IPS-18c (cell line): ENCODE data around the gene C19orf25.
"Not testable (repeated sequence)": the region's sequence is repeated elsewhere in the genome, so short reads cannot be mapped to it uniquely, and the experiment has no call there.

Experiments
- H3K4me3 ChIP-seq: 2 replicates; pipeline ENCODE4 v1.7.0; 2013; ENCODE audit warnings: low read depth, mild to moderate bottlenecking, low read length, moderate library complexity; ENCODE audit not compliant: insufficient read depth
- H3K9me3 ChIP-seq: one replicate; pipeline ENCODE4 v1.6.1; 2013; ENCODE audit warnings: mild to moderate bottlenecking, low read length, moderate library complexity; ENCODE audit not compliant: control insufficient read depth, insufficient read depth

Gene C19orf25

DNA sequence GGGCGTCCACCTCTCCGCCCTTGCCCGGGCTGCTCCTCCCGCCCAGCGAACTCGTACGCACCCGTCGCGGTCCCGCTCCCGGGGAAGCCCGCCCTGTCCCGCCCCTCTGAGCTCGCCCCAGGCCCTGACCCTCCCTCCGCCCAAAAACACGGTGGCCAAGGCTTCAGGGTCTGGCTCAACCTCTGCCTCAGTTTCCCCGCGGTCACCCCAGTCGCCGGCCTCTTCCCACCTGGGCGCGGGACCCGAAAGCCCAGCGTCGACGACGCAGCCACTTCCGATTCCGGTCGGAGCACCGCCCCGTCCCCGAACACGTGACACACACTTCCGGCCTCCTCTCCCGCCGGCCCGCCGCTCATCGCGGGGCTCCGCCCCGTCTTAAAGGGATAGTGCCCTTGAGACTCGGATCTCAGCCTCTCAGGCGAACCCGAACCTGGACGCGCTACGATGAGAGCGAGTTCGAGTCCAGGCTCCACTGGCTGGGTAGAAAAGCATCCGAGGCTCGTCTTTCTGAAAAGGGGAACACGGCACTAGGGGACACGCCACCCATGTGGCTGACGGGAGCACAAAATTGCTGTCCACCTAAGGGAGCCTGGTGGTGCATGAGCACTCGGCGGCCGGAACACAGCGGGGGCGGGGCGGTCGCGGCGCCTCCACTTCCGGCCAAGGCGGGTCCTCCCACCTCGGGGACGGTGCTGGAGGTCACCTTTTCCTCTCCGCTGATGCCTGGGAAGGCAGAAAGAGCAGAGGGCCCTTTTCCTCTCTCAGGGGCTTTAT lies at the start of gene C19orf25:
Gene C19orf25, minus strand, starts transcription at position 282 of the 774 bp plus-strand sequence. CDS start 312 bp downstream, outside the sequence.
- peak within 1 kb of the TSS; percentile 85 for H3K4me3 ChIP-seq

DNA sequence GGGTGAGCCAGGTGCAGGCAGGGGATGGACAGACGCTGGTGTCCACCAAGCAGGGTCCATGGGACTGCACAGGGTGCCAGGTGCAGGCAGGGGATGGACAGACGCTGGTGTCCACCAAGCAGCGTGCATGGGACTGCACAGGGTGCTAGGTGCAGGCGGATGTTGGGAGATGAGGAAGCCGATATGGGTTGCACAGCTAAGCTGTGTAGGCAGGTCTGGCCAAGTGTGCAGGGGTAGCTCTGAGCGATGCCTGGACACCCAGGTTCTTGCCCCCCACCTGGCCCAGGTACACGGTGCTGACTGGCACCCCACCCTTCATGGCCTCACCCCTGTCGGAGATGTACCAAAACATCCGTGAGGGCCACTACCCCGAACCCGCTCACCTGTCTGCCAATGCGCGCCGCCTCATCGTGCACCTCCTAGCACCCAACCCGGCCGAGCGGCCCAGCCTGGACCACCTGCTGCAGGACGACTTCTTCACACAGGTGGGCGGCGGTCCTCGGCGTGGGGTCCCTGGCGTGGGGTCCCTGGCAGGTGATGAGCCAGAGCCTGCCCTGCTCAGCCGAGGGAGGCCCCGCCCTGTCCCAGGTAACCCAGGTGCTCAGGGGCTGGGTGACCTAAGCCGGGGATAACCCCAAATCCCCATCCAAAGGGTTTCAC lies 48.8 kb upstream of the C19orf25 start:
- Histone ChIP-seq H3K9me3 (no peaks in the 10 kb centered on the region), H3K4me3 (no peak overlapping the region)

More for the DNA sequence above, at the start of gene C19orf25:
- no peaks in the 10 kb centered on the region for H3K9me3 ChIP-seq

DNA sequence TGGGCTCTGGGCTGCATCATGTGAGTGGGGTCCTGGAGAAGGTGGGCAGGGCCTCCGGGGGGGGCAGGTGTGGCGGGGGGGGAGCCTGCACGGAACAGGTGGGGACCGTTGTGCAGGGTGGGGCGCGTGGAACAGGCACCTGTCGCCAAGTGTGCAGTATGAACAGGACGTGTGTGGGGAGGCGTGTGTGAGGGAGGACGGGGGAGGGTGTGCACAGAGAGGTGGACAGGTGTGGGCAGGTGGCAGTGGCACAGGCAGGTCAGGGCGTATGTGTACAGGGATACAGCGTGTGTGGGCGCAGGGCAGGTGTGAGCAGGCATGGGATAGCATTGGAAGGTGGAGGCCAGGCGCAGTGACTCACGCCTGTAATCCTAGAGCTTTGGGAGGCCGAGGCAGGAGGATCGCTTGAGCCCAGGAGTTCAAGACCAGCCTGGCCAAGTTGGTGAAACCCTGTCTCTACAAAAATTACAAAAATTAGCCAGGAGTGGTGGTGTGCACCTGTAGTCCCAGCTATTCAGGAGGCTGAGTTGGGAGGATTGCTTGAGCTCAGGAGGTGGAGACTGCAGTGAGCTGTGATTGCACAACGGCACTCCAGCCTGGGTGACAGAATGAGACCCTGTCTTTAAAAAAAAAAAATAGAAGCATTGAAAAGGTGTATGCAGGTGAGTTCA lies 48.1 kb upstream of the C19orf25 start:
- Histone ChIP-seq H3K4me3 (no peak overlapping the region), H3K9me3 (no peaks in the 10 kb centered on the region)

DNA sequence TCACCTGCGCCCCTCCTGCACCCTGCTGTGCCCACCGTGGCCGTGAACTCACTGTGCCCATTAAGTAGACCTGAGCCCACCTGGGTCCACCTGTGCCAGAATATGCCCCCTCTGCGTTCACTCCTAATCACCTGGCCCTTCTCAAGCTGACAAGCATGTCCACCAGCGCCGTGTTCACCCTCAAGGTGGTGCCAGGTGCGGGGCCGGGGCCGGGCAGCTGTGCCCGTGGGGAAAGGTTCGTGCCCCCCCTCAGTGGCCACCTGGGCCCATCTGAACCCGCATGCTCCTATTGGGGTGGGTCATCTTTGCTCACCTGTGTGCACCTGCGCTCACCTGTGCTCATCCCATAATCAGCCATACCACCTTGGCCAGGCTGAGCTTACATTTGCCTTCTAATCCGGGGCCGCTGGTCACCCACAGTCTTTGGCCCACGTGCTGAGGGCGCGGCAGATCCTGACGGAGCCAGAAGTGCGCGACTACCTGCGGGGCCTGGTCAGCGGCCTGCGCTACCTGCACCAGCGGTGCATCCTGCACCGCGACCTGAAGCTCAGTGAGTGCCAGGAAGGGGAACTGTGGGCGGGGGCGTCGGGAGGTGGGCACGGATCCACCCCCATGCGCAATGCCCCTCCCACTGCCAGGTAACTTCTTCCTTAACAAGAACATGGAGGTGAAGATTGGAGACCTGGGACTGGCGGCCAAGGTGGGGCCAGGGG lies 47.2 kb upstream of the C19orf25 start:
- H3K4me3 ChIP-seq, result no peak overlapping the region
- H3K9me3 ChIP-seq, result no peaks in the 10 kb centered on the region

DNA sequence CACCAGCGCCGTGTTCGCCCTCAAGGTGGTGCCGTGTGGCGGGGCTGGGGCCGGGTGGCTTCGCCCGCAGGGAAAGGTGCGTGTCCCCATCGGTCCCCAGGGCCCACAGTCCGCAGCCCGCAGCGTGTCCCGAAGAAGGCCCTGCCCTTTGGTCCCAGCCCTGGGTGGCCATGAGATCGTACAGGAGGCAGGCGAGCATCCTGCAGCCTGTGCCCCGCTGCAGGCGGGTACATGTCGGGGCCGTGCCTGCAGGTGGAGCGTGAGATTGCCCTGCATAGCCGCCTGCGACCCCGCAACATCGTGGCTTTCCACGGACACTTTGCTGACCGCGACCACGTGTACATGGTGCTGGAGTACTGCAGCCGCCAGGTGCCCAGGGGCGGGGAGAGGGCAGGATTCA lies 46.3 kb upstream of the C19orf25 start:
- Histone ChIP-seq H3K9me3 (no peaks in the 10 kb centered on the region), H3K4me3 (no peak overlapping the region)

DNA sequence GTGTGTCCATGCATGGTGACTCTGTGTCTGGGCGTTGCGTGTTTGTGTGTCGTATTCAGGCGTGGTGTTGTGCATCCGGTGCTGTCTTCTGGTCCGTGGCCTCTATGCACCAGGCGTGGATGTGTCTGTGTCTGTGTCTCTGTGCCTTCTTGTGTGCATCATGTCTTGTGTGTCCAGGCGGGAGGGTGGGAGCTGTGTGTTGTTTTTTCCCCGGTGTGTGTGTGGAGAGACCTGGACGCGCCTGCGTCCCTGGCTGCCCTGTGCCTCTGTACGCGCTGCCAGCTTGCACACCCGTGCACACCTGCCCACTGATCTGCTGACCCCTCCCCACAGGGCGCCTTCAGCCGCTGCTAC lies 45.9 kb upstream of the C19orf25 start:
- no peak overlapping the region for H3K4me3 ChIP-seq
- H3K9me3 ChIP-seq, result no peaks in the 10 kb centered on the region

DNA sequence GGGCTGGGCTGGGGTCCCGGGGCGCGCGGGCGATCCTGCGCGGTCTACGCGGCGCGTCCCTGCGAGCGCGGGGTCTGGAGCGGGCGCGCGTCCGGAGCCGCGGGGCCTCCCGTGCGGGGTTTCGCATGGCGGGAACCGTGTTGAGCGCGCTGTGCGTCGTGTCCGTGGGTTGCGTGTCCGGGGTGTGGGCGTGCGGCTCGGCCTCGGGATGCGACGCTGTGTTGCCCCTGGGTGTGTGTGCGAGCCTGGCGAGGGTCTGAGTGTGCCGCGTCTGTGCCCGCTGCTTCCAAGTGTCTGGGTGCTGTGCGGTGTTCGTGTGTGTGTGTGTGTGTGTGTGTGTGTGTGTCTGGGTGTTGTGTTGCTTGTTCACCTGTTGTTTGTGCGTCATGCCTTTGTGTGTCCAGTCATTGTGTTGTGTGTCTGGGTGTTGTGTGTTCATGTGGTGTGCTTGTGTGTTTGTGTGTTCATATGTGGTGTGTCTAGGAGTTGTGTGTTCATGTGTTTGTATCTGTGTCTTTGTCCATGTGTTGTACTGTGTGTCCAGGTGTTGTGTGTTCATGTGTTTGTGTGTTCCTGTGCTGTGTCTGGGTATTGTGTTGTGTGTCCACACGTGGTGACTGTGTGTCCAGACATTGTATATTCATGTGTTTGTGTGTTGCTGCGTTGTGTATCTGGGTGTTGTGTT lies 45.4 kb upstream of the C19orf25 start:
- Histone ChIP-seq H3K4me3 (peak overlapping the region; percentile 36), H3K9me3 (no peaks in the 10 kb centered on the region)

DNA sequence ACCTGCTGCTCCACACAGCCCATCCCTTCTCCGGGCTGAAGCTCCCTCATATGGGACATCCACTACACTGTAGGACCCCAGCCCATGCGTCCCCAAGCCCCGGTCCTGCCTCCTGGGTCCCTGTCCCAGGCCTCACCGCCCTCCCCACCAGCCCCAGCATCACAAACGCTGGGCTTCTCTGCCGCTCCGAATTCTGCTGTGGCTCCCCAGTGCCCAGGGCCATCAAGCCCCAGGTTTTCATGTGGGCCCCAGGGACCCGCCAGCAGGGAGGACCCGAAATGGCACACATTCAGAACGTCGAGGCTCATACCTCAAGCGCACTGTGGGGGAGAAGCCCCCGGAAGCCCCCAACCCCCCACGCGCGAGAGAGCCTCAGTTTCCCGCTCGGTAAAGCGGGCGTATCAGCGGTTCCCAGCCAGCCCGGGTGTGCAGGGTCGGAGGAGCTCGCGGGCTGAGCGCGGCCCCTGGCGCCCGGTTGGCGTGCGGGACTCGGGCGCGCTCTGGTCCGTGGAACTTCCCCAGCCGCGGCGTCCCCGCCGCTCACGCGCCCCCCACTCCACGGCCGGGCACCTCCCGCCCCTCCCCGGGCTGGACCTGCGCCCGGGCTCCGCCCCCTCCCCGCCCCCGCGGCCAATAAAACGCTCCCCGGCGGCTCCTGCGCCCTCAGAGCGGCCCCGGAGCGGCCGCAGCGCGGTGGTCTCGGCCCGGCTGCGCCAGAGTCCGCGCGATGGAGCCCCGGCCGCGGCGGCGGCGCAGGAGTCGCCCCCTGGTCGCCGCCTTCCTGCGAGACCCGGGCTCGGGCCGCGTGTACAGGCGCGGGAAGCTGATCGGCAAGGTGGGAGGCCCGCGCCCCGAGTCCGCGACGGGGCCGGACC lies 44.6 kb upstream of the C19orf25 start, which contains the start of gene PLK5:
Gene PLK5, plus strand, starts transcription at position 666 of the 875 bp plus-strand sequence. CDS start 2,920 bp downstream, outside the sequence.
- no peaks in the 10 kb centered on the region for H3K9me3 ChIP-seq
- H3K4me3 ChIP-seq, result peak within 1 kb of the TSS; percentile 36

DNA sequence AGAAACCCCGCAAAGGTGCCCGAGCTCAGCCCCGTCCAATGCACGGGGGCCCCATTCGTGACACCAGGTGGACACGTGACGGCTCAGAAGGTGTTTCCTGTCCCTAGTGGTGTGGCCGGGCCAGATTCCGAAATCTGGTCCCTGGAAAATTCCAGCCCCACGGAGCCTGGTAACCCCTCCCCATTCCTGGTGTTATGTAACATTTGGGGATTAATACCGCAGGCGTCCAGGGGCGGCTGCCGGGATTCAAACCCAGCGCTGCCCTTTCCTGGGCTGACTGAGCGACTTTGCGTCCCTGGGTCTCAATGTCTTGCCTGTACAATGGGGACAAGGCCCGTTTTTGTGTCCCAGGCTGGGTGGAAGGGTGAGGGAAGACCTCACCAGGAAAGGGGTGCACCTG lies 43.8 kb upstream of the C19orf25 start:
- no peaks in the 10 kb centered on the region for H3K9me3 ChIP-seq

DNA sequence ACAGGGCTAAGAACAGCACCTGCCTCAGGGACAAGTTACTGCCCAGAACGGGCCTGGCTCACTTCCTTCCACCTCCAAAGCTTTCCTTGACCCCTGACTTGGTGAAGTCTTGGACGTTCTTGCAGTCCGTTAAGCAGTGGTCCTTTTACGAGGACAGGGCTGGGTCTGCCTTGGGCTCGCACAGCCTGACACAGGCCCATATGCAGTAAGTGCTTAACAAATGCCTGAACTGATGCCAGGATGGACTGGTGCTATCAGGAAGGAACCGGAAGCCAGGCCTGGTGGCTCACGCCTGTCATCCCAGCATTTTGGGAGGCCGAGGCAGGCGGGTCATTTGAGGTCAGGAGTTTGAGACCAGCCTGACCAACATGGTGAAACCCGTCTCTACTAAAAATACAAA lies 43.0 kb upstream of the C19orf25 start:
- Histone ChIP-seq H3K4me3 (no peak overlapping the region), H3K9me3 (no peaks in the 10 kb centered on the region)

More for the DNA sequence above, 43.8 kb upstream of the C19orf25 start:
- no peak overlapping the region for H3K4me3 ChIP-seq

DNA sequence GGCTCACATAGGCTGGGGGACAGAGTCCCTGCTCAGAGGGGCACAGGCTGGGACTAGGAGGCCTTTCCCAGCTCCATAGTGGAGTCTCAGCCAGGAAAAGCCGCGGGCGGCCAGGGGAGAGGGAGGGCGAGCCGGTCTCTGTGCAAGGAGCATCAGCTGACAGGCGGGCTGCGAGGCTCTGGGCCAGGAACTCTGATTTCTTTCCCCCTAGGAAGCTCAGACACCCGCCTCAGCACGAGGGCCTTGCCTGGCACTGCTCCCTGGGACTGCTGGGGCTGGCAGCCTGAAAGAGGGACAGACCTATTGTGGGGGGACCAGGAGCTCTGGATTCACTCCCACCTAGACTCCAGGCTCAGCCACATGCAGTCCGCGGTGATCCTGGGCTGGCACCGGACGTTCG lies 42.6 kb upstream of the C19orf25 start:
- H3K9me3 ChIP-seq, result no peaks in the 10 kb centered on the region
- no peak overlapping the region for H3K4me3 ChIP-seq

DNA sequence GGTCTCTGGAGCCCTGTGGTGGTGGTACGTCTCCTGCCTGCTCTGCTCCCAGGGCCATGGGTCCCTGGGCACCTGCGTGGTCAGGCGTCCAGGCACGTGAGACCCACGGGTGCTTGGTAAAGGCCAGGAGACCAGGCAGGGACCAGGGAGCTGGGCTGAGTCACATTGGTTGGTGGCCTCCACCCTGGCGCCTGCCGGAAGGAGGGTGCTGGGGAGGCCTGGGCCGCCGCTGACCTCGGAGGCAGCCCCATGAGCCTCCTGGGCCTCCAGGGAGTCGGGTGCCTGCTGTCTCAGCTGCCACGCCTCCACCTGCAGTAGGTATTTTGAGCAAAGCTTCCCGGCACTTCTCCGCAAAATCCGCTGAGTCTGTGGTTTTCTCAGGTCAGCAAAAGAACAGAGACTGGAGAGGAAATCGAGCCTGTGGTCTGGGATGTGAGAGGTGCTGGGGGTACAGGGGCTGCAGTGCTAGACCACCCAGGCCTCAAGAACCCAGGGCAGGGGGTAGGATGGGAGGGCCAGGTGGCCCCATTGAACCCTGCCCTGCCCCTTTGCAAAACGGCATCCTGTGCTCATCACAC lies 41.3 kb upstream of the C19orf25 start:
- no peaks in the 10 kb centered on the region for H3K9me3 ChIP-seq
- no peak overlapping the region for H3K4me3 ChIP-seq

DNA sequence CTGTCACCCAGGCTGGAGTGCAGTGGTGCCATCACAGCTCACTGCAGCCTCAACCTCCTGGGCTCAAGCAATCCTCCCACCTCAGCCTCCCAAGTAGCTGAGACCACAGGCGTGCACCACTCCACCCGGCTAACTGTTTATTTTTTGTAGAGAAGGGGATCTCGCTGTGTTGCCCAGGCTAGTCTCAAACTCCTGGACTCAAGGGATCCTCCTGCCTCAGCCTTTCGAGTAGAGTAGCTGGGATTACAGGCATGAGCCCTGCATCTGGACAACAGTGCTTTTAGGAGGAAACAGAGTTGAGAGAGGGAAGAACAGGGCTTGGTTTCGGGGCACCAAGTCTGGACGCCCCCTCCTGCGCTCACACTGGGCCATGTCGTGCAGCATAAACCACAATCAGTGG lies 40.8 kb upstream of the C19orf25 start:
- H3K4me3 ChIP-seq, H3K9me3 ChIP-seq: not testable (repeated sequence)

DNA sequence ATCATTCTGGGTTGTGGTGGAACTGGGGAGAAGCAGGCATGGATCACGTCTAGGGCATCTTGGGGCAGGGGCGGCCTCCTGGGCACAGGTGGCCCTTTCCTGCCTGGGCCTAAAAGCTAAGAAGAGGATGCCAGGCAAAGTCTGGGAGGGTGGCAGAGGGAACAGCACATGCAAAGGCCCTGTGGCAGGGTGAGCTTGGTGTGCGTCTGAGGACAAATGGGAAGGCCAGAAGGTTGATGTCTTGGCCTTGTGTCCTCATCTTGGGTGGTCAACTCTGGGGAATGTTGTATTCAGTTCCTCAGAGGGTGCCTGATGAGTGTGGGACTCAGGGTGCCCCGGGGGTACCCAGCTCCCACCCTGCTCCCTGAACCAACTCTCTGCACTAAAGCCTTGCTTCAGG lies 39.5 kb upstream of the C19orf25 start:
- H3K9me3 ChIP-seq, result no peaks in the 10 kb centered on the region
- no peak overlapping the region; the same call in 1 of the 2 replicates for H3K4me3 ChIP-seq

DNA sequence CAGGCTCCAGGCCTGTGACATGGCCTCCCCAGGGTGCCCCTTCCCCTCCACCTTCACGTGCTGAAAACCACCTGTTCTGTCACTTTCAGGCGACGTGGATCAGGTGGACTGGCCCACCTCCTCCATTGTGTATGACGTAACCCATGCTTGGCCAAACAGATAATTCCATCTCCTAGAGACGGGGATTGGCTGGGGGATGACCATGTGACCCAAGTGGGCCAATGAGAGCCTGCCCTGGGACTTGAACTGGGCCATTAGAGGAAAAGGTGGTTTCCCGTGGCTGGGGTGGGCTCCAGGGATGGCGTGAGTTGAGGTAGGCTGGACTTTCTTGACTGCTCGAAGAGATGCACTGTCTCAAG lies 37.4 kb upstream of the C19orf25 start:
- Histone ChIP-seq H3K9me3 (no peaks in the 10 kb centered on the region), H3K4me3 (no peak overlapping the region)
